ENCODE measurements around the gene SLC25A21.

- TF ChIP-seq EZH2phosphoT487 (conservative IDR thresholded peaks at IDR 0.05; ENCODE audit: low read length) (no peak), CTCF (IDR thresholded peaks at IDR 0.05; ENCODE audit: insufficient read depth, low read length, poor library complexity, severe bottlenecking) (no peak)
Observed at GRCh38 chr14:36665887-36666415, 506.5 kb downstream of the SLC25A21 start.

Data from SU-DHL-6 (cell line).